OCI-LY1 (cell line): ENCODE data around the gene TARS1.

Source experiments
- H2AFZ ChIP-seq: fragments of 200-600 bp; sonication (generic), shearing (Covaris generic); 2 replicates; pipeline ENCODE4 v1.6.0; 2014; ENCODE audit warnings: antibody characterized with exemption, mild to moderate bottlenecking, low read length
- H3F3A ChIP-seq: fragments of 200-600 bp; sonication (generic), shearing (Covaris generic); 2 replicates; pipeline ENCODE4 v1.6.0; 2014; ENCODE audit warnings: mild to moderate bottlenecking, antibody characterized with exemption, low read length, moderate library complexity; ENCODE audit not compliant: insufficient read depth
- H3K27ac ChIP-seq: fragments of 200-600 bp; sonication (generic); 2 replicates; pipeline ENCODE4 v1.5.1; 2014; ENCODE audit warnings: low read length, mixed run types, mild to moderate bottlenecking, low read depth; ENCODE audit not compliant: poor library complexity, severe bottlenecking
- H3K27me3 ChIP-seq: fragments of 200-600 bp; sonication (generic); 2 replicates; pipeline ENCODE4 v1.6.0; 2014; ENCODE audit warnings: antibody characterized with exemption, mild to moderate bottlenecking, low read length, moderate library complexity; ENCODE audit not compliant: insufficient read depth
- H3K36me3 ChIP-seq: fragments of 200-600 bp; sonication (generic); 2 replicates; pipeline ENCODE4 v1.6.1; 2014; ENCODE audit warnings: mild to moderate bottlenecking, antibody characterized with exemption, low read length, moderate library complexity, mixed read lengths; ENCODE audit not compliant: insufficient read depth
- H3K4me1 ChIP-seq: fragments of 200-600 bp; sonication (generic); 2 replicates; pipeline ENCODE4 v1.5.1; 2014; ENCODE audit warnings: mild to moderate bottlenecking, low read length, moderate library complexity; ENCODE audit not compliant: insufficient read depth, severe bottlenecking
- H3K4me2 ChIP-seq: fragments of 200-600 bp; sonication (generic), shearing (Covaris generic); 2 replicates; pipeline ENCODE4 v1.6.1; 2014; ENCODE audit warnings: low read length
- H3K4me3 ChIP-seq: fragments of 200-600 bp; sonication (generic); 2 replicates; pipeline ENCODE4 v1.5.1; 2014; ENCODE audit warnings: low read length, low read depth, mild to moderate bottlenecking, mixed read lengths; ENCODE audit not compliant: poor library complexity, severe bottlenecking
- H3K79me2 ChIP-seq: fragments of 200-600 bp; shearing (Covaris generic); 2 replicates; pipeline ENCODE4 v1.6.1; 2016; ENCODE audit warnings: mixed run types, low read length, mixed read lengths; ENCODE audit not compliant: insufficient read depth
- H3K9ac ChIP-seq: fragments of 200-600 bp; sonication (generic), shearing (Covaris generic); 2 replicates; pipeline ENCODE4 v1.6.1; 2014; ENCODE audit warnings: mild to moderate bottlenecking, low read length, mixed read lengths
- H3K9me2 ChIP-seq: fragments of 200-600 bp; sonication (generic), shearing (Covaris generic); 2 replicates; pipeline ENCODE4 v1.6.1; 2014; ENCODE audit warnings: low read depth, mild to moderate bottlenecking, low read length, mixed read lengths
- H3K9me3 ChIP-seq: fragments of 200-600 bp; shearing (Covaris generic); 2 replicates; pipeline ENCODE4 v1.6.1; 2014; ENCODE audit warnings: low read length, mixed read lengths
- H4K20me1 ChIP-seq: fragments of 200-600 bp; sonication (generic), shearing (Covaris generic); 2 replicates; pipeline ENCODE4 v1.6.0; 2016; ENCODE audit warnings: mild to moderate bottlenecking, low read length; ENCODE audit not compliant: insufficient read depth
- CTCF ChIP-seq: fragments of 200-600 bp; sonication (generic), shearing (Covaris generic); IDR thresholded peaks from 2 replicates; pipeline ENCODE4 v1.5.1; 2017; ENCODE audit warnings: mild to moderate bottlenecking, antibody characterized with exemption, low read length, moderate library complexity, mixed read lengths
- EZH2 ChIP-seq: fragments of 200-600 bp; sonication (generic), shearing (Covaris generic); IDR thresholded peaks from 2 replicates; pipeline ENCODE4 v1.8.0; 2017; ENCODE audit warnings: borderline replicate concordance, mixed run types, mild to moderate bottlenecking, antibody characterized with exemption, low read length, moderate library complexity, mixed read lengths

TARS1 gene

DNA sequence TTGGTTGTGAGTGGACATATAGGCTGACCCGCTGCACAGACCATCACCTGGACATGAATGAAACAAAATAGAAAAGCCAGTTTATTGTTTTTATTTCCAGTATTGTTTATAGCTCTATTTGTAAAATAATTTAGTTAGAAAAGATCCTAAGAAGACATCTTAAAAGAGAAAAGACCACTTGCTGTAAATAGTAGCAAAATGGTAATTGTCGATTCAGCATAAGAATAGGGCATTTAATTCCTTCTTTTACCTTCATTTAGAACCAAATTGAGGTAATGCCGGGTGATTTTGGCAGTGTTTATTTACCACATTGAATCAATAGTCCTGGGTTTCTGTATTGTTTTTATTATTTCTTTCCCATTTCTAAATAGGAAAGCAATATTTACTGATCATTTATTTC is 7.4 kb downstream of the TARS1 start:
- H3K4me1 ChIP-seq = no peaks in the 10 kb centered on the region
- no peak overlapping the region for H3K27ac ChIP-seq
- no peaks in the 10 kb centered on the region for H4K20me1 ChIP-seq

DNA sequence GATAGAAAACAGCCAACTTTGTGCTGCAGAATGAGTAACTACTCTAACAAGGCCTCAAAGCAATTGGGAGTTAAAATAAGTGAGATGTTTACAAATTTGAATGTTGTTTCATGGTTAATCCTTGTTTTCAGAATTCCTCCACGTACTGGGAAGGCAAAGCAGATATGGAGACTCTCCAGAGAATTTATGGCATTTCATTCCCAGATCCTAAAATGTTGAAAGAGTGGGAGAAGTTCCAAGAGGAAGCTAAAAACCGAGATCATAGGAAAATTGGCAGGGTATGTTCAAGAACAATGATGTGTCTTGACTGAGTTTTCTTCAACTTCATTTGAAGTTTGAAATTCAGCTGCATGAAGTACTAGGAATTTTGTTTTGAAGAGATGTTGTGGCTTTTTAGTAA is 16.4 kb downstream of the TARS1 start:
- H4K20me1 ChIP-seq = no peaks in the 10 kb centered on the region
- TF ChIP-seq CTCF (no peak), EZH2 (no peak)
- H3K27ac ChIP-seq = no peak overlapping the region
- H3K4me3 ChIP-seq = no peak overlapping the region
- no peaks in the 10 kb centered on the region for H3K9me3 ChIP-seq
- no peak overlapping the region for H2AFZ ChIP-seq
- H3F3A ChIP-seq = no peaks in the 10 kb centered on the region
- H3K4me1 ChIP-seq = no peaks in the 10 kb centered on the region
- H3K79me2 ChIP-seq = no peaks in the 10 kb centered on the region
- peaks cover 81% of the 10 kb centered on the region for H3K36me3 ChIP-seq
- H3K9ac ChIP-seq = no peak overlapping the region
- no peak overlapping the region for H3K4me2 ChIP-seq
- no peaks in the 10 kb centered on the region for H3K27me3 ChIP-seq
- H3K9me2 ChIP-seq = no peaks in the 10 kb centered on the region

More for the DNA sequence above, 7.4 kb downstream of the TARS1 start:
- no peaks in the 10 kb centered on the region for H3K27me3 ChIP-seq
- no peaks in the 10 kb centered on the region for H3K79me2 ChIP-seq
- TF ChIP-seq CTCF (no peak), EZH2 (no peak)
- H3K9ac ChIP-seq = no peak overlapping the region
- H3K36me3 ChIP-seq = peaks cover 37% of the 10 kb centered on the region
- no peaks in the 10 kb centered on the region for H3K9me3 ChIP-seq
- H2AFZ ChIP-seq = no peak overlapping the region
- no peaks in the 10 kb centered on the region for H3K9me2 ChIP-seq
- no peaks in the 10 kb centered on the region for H3F3A ChIP-seq
- no peak overlapping the region for H3K4me3 ChIP-seq
- H3K4me2 ChIP-seq = no peak overlapping the region

DNA sequence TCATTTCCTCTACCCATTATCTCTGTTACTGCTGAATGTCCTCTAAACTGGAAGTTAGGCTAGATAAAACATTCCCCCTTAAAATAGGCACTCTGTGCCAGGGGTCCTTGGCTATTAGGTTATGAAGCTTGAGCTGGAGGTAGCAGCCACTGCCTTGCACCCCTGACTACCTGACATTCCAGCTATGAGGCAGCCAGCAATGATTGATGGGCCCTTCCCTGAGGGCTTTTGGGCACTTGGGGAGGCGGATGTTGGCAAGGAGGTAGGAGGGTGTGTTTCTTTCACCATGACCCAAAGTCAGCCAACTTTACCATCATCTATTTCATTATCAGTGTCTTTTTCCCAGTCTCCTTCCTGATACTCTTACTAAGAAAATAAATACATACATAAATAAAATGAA is 17.1 kb downstream of the TARS1 start:
- Histone ChIP-seq H3K9ac (no peak overlapping the region), H3K4me1 (no peaks in the 10 kb centered on the region), H3K36me3 (peaks cover 88% of the 10 kb centered on the region), H3K27ac (no peak overlapping the region), H3K9me2 (no peaks in the 10 kb centered on the region), H3F3A (no peaks in the 10 kb centered on the region), H3K9me3 (no peaks in the 10 kb centered on the region), H3K4me3 (no peak overlapping the region), H3K27me3 (no peaks in the 10 kb centered on the region), H3K79me2 (no peaks in the 10 kb centered on the region), H4K20me1 (no peaks in the 10 kb centered on the region), H2AFZ (no peak overlapping the region), H3K4me2 (no peak overlapping the region)
- TF ChIP-seq EZH2 = no peak
- TF ChIP-seq CTCF = no peak
